OCI-LY3 (cell line): ENCODE measurements around the gene TEX22.

Source experiments
- H2AFZ ChIP-seq: fragments of 200-600, 300-600 bp; shearing (Covaris generic); 2 replicates; pipeline ENCODE4 v1.6.0; 2014; ENCODE audit warnings: antibody characterized with exemption, low read depth, low read length
- H3K27ac ChIP-seq: fragments of 200-600, 300-600 bp; sonication (generic); 2 replicates; pipeline ENCODE4 v1.5.1; 2014; ENCODE audit warnings: mild to moderate bottlenecking, low read length, moderate library complexity, mixed read lengths
- H3K27me3 ChIP-seq: fragments of 200-600, 300-600 bp; sonication (generic); 2 replicates; pipeline ENCODE4 v1.6.1; 2014; ENCODE audit warnings: low read depth, low read length, mixed read lengths
- H3K36me3 ChIP-seq: fragments of 200-600, 300-600 bp; sonication (generic); replicated peaks from 2 replicates; pipeline ENCODE3; 2014; ENCODE audit warnings: low read depth, low read length, mixed read lengths
- H3K4me1 ChIP-seq: fragments of 300-600, 200-600 bp; sonication (generic); 2 replicates; pipeline ENCODE4 v1.6.1; 2014; ENCODE audit warnings: low read length, mixed read lengths
- H3K4me2 ChIP-seq: fragments of 200-600, 300-600 bp; sonication (generic); 2 replicates; pipeline ENCODE4 v1.6.1; 2014; ENCODE audit warnings: low read length, mixed read lengths
- H3K4me3 ChIP-seq: fragments of 300-600, 200-600 bp; sonication (generic); 2 replicates; pipeline ENCODE4 v1.5.1; 2014; ENCODE audit warnings: antibody characterized with exemption, mild to moderate bottlenecking, low read length, moderate library complexity
- H3K79me2 ChIP-seq: fragments of 300-600, 200-600 bp; shearing (Covaris generic); 2 replicates; pipeline ENCODE4 v1.6.1; 2014; ENCODE audit warnings: mild to moderate bottlenecking, low read length, mixed read lengths
- H3K9ac ChIP-seq: fragments of 300-600, 200-600 bp; shearing (Covaris generic); 2 replicates; pipeline ENCODE4 v1.6.0; 2014; ENCODE audit warnings: mild to moderate bottlenecking, low read length, moderate library complexity
- H3K9me3 ChIP-seq: fragments of 200-600, 300-600 bp; shearing (Covaris generic); 2 replicates; pipeline ENCODE4 v1.6.1; 2014; ENCODE audit warnings: low read length, mixed read lengths; ENCODE audit not compliant: insufficient read depth
- H4K20me1 ChIP-seq: fragments of 200-600, 300-600 bp; sonication (generic); 2 replicates; pipeline ENCODE4 v1.6.1; 2016; ENCODE audit warnings: low read length, mixed read lengths; ENCODE audit not compliant: insufficient read depth
- CTCF ChIP-seq: fragments of 200-600, 300-600 bp; sonication (generic); IDR thresholded peaks from 2 replicates; pipeline ENCODE4 v1.5.1; 2014; ENCODE audit warnings: antibody characterized with exemption, low read length, low read depth
- EZH2phosphoT487 ChIP-seq: fragments of 200-600 bp; shearing (Covaris generic); IDR thresholded peaks from 2 replicates; pipeline ENCODE4 v1.6.1; 2018; ENCODE audit warnings: antibody characterized with exemption, mixed run types, low read depth

TEX22 gene, protein sequence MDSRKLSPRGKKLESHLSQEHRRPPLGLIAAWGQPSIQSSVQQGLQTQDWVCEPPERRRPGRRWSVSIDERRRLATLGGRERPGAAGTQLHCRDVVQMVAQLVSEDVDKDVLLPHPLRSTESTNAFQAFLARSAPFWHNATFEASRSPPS

GRCh38 chr14:105398044-105398725 is at the start of gene TEX22:
TEX22 (plus strand) TSS chr14:105398538; CDS start chr14:105399341, 803 bp downstream.
- peak within 1 kb of the TSS; percentile 93 for H3K4me3 ChIP-seq
- peak within 1 kb of the TSS; percentile 84 for H3K4me2 ChIP-seq
- H3K9me3 ChIP-seq, result peaks cover 10% of the 10 kb centered on the region
- peaks cover 32% of the 10 kb centered on the region for H3K36me3 ChIP-seq
- peak within 1 kb of the TSS; percentile 49 for H3K27ac ChIP-seq
- TF ChIP-seq CTCF (no peak; the same call in 1 of the 2 replicates), EZH2phosphoT487 (no peak)
- H3K4me1 ChIP-seq, result peaks cover 16% of the 10 kb centered on the region
- H3K79me2 ChIP-seq, result peaks cover 17% of the 10 kb centered on the region
- H2AFZ ChIP-seq, result peak within 1 kb of the TSS; percentile 10; the same call in 1 of the 2 replicates
- no peaks in the 10 kb centered on the region for H4K20me1 ChIP-seq
- peak within 1 kb of the TSS; percentile 89 for H3K9ac ChIP-seq
- H3K27me3 ChIP-seq, result no peaks in the 10 kb centered on the region

- H3K9ac ChIP-seq, result no peak overlapping the region
- TF ChIP-seq EZH2phosphoT487 (no peak), CTCF (no peak)
- H3K4me2 ChIP-seq, result no peak overlapping the region
- H3K27me3 ChIP-seq, result no peaks in the 10 kb centered on the region
- peaks cover 9% of the 10 kb centered on the region for H3K4me1 ChIP-seq
- no peak overlapping the region for H3K4me3 ChIP-seq
- no peaks in the 10 kb centered on the region for H3K36me3 ChIP-seq
- peaks cover 4% of the 10 kb centered on the region; the same call in 1 of the 2 replicates for H4K20me1 ChIP-seq
- H3K9me3 ChIP-seq, result no peaks in the 10 kb centered on the region
- no peak overlapping the region for H2AFZ ChIP-seq
- H3K79me2 ChIP-seq, result peaks cover 2% of the 10 kb centered on the region; the same call in 1 of the 2 replicates
- H3K27ac ChIP-seq, result no peak overlapping the region
These were observed 49.2 kb upstream of the TEX22 start for GRCh38 chr14:105348945-105349699.

- Histone ChIP-seq H3K27ac (no peak overlapping the region), H3K9ac (no peak overlapping the region), H3K4me3 (no peak overlapping the region), H3K27me3 (no peaks in the 10 kb centered on the region), H3K36me3 (no peaks in the 10 kb centered on the region), H3K4me1 (peaks cover 9% of the 10 kb centered on the region), H3K79me2 (peaks cover 2% of the 10 kb centered on the region; the same call in 1 of the 2 replicates), H2AFZ (no peak overlapping the region), H3K4me2 (no peak overlapping the region), H3K9me3 (no peaks in the 10 kb centered on the region), H4K20me1 (peaks cover 4% of the 10 kb centered on the region; the same call in 1 of the 2 replicates)
- no peak for TF ChIP-seq CTCF
- no peak for TF ChIP-seq EZH2phosphoT487
These were observed 48.3 kb upstream of the TEX22 start for GRCh38 chr14:105349992-105350391.
